HUDEP-2 (cell line): ENCODE results near the gene SAFB2.

Source experiments
- DNase-seq, 76 experiments: peaks; one replicate each; lab custom pipeline; 2025; ENCODE audit not compliant: unreplicated experiment in 76 of 76; lab: John Stamatoyannopoulos, UW

SAFB2 gene

GRCh38 chr19:5635427-5635826 is 12.9 kb upstream of the SAFB2 start:
- no peak for DNase-seq

- peak in 4 of 76 experiments; percentile 10 to 23 (median 16) for DNase-seq
These were observed 10.1 kb upstream of the SAFB2 start for GRCh38 chr19:5632657-5633056.

GRCh38 chr19:5632241-5632612 is 9.7 kb upstream of the SAFB2 start:
- no peak for DNase-seq

- DNase-seq, result no peak
These were observed 9.1 kb upstream of the SAFB2 start for GRCh38 chr19:5631567-5632240.

- DNase-seq, result no peak
These were observed 6.4 kb upstream of the SAFB2 start for GRCh38 chr19:5628919-5629481.

- no peak for DNase-seq
These were observed 5.9 kb upstream of the SAFB2 start for GRCh38 chr19:5628461-5628860.

- DNase-seq, result peak in 69 of 76 experiments; percentile 13 to 89 (median 71)
These were observed 4.9 kb upstream of the SAFB2 start for GRCh38 chr19:5627395-5627904.

- no peak for DNase-seq
These were observed 3.1 kb upstream of the SAFB2 start for GRCh38 chr19:5625641-5626040.

GRCh38 chr19:5624741-5625278 is 2.2 kb upstream of the SAFB2 start:
- DNase-seq, result no peak

- peak in 28 of 76 experiments; percentile 4 to 40 (median 26) for DNase-seq
These were observed 1.6 kb upstream of the SAFB2 start for GRCh38 chr19:5624018-5624663.

- DNase-seq, result peak in 5 of 76 experiments; percentile 22 to 67 (median 52)
These were observed 931 bp upstream of the SAFB2 start for GRCh38 chr19:5623397-5624017.

- DNase-seq, result peak in 6 of 76 experiments; percentile 14 to 57 (median 24)
These were observed 571 bp downstream of the SAFB2 start for GRCh38 chr19:5621945-5622464.

- peak in 3 of 76 experiments; percentile 18 to 34 (median 22) for DNase-seq
These were observed 1.1 kb downstream of the SAFB2 start for GRCh38 chr19:5621311-5621944.

- DNase-seq, result no peak
These were observed 2.6 kb downstream of the SAFB2 start for GRCh38 chr19:5619946-5620345.

GRCh38 chr19:5618591-5618990 is 4.0 kb downstream of the SAFB2 start:
- DNase-seq, result no peak

GRCh38 chr19:5617080-5617479 is 5.5 kb downstream of the SAFB2 start:
- no peak for DNase-seq

- DNase-seq, result no peak
These were observed 6.7 kb downstream of the SAFB2 start for GRCh38 chr19:5615756-5616327.

- no peak for DNase-seq
These were observed 9.4 kb downstream of the SAFB2 start for GRCh38 chr19:5612891-5613865.
